Nephron (organoid): ENCODE data around the gene LANCL2.
"Not testable (repeated sequence)": the region's sequence is repeated elsewhere in the genome, so short reads cannot be mapped to it uniquely, and the experiment has no call there.

Experiments used
- H3K27ac Mint-ChIP-seq, 3 experiments: 2 replicates each; pipeline ENCODE4 v1.8.0; 2020; ENCODE audit warnings: mixed read lengths in 3 of 3, mild to moderate bottlenecking in 2 of 3, moderate library complexity in 1 of 3
- H3K27me3 Mint-ChIP-seq: 2 replicates; pipeline ENCODE4 v1.8.0; 2021; ENCODE audit warnings: low read depth, mild to moderate bottlenecking, moderate library complexity, mixed read lengths
- H3K36me3 Mint-ChIP-seq: 2 replicates; pipeline ENCODE4 v1.8.0; 2020; ENCODE audit warnings: low read depth, mixed read lengths
- H3K4me1 Mint-ChIP-seq: 2 replicates; pipeline ENCODE4 v1.8.0; 2020; ENCODE audit warnings: mixed read lengths
- H3K4me3 Mint-ChIP-seq, 3 experiments: 2 replicates each; pipeline ENCODE4 v1.8.0; 2020; ENCODE audit warnings: mild to moderate bottlenecking in 3 of 3, mixed read lengths in 3 of 3, moderate library complexity in 2 of 3
- H3K9me3 Mint-ChIP-seq: 2 replicates; pipeline ENCODE4 v1.8.0; 2020; ENCODE audit warnings: mixed read lengths
- TF ChIP-seq, protein P1 (sequence below), 3 experiments: fragments of 200-600 bp; sonication (generic); IDR thresholded peaks; one replicate each; pipeline ENCODE4 v1.5.0; 2021; ENCODE audit warnings: antibody characterized with exemption in 3 of 3; ENCODE audit not compliant: unreplicated experiment in 3 of 3

LANCL2 gene

DNA sequence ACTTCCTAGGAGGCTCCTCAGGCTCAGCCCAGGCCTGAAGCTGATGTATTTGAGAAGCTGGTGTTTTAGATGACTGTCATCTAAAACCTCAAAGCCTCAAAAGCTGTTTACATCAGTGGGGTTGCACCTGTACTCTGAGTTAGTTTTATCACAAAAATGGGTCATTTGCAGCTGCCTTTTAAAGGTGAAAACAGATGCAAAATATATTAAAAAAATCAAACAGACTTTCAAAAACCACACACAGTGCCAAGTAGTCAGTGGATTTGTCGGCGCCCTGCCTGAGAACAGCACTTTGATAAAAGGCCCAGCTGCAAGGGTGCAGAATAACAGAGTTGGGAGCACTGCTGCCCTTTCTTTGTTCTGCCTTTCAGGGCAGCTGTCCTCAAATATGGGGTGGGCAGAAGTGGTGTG lies 104.1 kb downstream of the LANCL2 start:
- Mint-ChIP-seq H3K27ac (no peak overlapping the region), H3K4me1 (peaks cover 17% of the 10 kb centered on the region), H3K9me3 (peaks cover 13% of the 10 kb centered on the region), H3K27me3 (no peaks in the 10 kb centered on the region), H3K4me3 (no peak overlapping the region), H3K36me3 (peaks cover 55% of the 10 kb centered on the region)
- TF ChIP-seq, protein P1, sequence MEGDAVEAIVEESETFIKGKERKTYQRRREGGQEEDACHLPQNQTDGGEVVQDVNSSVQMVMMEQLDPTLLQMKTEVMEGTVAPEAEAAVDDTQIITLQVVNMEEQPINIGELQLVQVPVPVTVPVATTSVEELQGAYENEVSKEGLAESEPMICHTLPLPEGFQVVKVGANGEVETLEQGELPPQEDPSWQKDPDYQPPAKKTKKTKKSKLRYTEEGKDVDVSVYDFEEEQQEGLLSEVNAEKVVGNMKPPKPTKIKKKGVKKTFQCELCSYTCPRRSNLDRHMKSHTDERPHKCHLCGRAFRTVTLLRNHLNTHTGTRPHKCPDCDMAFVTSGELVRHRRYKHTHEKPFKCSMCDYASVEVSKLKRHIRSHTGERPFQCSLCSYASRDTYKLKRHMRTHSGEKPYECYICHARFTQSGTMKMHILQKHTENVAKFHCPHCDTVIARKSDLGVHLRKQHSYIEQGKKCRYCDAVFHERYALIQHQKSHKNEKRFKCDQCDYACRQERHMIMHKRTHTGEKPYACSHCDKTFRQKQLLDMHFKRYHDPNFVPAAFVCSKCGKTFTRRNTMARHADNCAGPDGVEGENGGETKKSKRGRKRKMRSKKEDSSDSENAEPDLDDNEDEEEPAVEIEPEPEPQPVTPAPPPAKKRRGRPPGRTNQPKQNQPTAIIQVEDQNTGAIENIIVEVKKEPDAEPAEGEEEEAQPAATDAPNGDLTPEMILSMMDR (IDR thresholded peaks at IDR 0.05; ENCODE audit: unreplicated experiment in 3 of 3), result no peak

DNA sequence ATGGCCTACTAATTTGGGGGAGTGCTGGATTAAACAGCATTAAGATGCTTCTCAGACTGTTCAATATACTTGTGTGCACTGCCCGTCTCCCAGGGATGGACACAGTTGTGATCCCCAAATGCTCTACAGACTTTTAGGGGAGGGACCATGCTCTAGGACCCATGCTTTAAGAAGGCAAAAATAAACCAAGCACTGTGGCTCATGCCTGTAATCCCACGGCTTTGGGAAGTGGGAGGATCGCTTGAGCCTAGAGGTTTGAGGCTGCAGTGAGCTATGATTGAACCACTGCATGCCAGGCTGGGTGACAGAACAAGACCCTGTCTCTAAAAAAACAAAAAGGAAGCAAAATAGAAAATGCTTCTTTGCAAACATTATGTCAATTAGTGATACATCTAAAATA lies 104.6 kb downstream of the LANCL2 start:
- Mint-ChIP-seq H3K27ac (no peak overlapping the region), H3K9me3 (peaks cover 12% of the 10 kb centered on the region), H3K27me3 (no peaks in the 10 kb centered on the region), H3K4me3 (no peak overlapping the region), H3K4me1 (peaks cover 17% of the 10 kb centered on the region), H3K36me3 (peaks cover 51% of the 10 kb centered on the region)
- TF ChIP-seq, protein P1 (IDR thresholded peaks at IDR 0.05; ENCODE audit: unreplicated experiment in 3 of 3), result no peak

DNA sequence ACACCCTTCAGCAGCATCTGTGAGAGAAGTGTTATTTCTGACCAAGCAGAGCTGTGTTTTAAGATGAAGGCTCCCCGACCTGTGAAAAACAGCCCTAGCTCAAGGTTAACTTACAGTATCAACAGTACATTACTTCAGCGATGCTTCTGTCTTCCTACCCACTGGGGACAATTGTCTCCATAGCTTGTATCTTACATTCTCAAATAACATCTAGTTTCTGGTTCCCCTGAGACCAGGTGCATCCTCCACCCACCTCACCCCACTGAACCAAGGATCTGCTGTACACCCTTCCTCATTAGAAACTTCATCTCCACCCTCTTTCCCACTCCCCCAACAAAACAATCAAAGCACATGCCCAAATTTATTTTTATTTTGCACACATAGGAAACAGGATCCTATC lies 105.1 kb downstream of the LANCL2 start:
- peaks cover 46% of the 10 kb centered on the region for H3K36me3 Mint-ChIP-seq
- peak overlapping the region in 1 of 3 experiments; percentile 66 for H3K27ac Mint-ChIP-seq
- H3K4me1 Mint-ChIP-seq, result peaks cover 17% of the 10 kb centered on the region
- H3K9me3 Mint-ChIP-seq, result peaks cover 8% of the 10 kb centered on the region
- H3K4me3 Mint-ChIP-seq, result no peak overlapping the region
- TF ChIP-seq, protein P1 (IDR thresholded peaks at IDR 0.05; ENCODE audit: unreplicated experiment in 3 of 3), result no peak
- H3K27me3 Mint-ChIP-seq, result no peaks in the 10 kb centered on the region

DNA sequence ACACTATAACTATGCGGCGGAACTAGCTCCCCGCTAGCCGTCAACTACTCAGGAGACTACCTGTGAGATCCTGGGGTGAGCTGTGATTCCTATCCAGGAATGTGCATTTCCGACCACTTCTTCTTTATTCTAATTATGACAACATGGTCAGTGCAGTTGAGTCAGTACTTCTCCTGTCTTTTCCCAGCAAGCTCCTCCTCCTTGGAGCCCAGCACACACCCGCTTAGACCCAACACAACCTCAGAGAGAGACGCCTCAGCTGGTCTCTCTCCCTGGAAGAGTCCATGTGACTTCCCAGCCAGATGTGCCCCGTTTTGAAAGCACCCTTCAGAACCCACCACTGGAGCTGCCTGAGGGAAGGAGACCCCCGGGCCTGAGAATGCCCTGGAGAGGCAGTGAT lies 106.5 kb downstream of the LANCL2 start:
- not testable (repeated sequence) for H3K27me3 Mint-ChIP-seq, H3K27ac Mint-ChIP-seq, H3K9me3 Mint-ChIP-seq, H3K4me3 Mint-ChIP-seq
- peaks cover 35% of the 10 kb centered on the region for H3K36me3 Mint-ChIP-seq
- peaks cover 17% of the 10 kb centered on the region for H3K4me1 Mint-ChIP-seq

DNA sequence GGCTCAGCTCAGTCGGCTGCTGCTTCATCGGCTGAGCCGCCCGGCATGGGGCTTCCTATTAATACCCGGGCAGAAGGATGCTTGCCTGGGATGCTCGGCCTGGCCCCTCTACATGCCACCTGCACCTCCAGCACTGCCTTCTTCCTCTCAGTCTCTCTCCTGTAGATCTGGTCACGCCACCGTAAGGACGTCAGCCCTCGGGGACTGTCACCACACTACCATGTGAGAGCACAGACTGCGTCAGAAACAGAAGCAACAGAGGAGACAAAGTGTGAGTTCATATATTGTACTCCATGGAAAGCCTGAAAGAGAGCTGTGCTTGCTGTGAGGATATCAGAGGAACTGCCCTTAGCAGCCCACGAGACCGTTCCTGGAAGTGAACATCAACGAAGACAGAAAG lies 107.3 kb downstream of the LANCL2 start:
- H3K4me1 Mint-ChIP-seq, result peaks cover 17% of the 10 kb centered on the region
- H3K36me3 Mint-ChIP-seq, result peaks cover 27% of the 10 kb centered on the region
- H3K27ac Mint-ChIP-seq, H3K27me3 Mint-ChIP-seq, H3K4me3 Mint-ChIP-seq, H3K9me3 Mint-ChIP-seq: not testable (repeated sequence)

DNA sequence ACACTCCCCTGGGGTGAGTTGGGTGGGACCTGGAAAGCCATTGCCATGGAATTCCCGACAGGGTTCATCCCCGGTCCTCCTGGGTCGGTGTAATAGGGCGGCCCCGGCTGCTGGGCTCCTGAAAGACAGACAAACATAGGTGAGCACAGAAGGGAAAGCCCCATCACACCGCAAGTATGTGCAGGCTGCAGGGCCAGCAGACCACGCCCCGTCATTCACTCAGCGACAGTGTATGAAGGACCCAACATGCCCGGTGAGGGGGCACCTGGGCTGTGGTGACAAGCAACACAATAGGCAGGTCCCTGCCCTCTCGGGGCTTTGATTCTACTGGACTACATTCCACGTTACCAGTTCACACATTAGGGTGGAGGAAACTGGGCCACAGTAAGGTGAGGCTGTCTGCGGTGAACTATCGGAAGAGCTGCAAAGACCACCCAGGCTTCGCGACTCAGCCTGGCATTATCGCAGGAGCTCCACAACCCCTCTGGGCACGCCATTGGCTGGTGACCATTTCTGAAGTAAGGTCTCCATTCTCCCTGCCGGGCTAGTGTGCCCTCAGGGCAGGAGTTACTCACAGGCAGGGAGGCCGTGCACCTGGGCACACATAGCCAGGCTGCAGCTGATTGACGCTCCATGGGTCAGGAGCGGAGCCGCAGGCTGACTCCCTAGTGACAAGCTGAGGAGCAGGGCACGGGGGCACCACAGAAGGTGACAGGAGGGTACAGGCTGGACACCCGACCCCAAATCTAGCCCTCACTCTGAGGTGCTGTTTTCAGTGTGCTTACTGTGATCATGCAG lies 108.0 kb downstream of the LANCL2 start:
- no peaks in the 10 kb centered on the region for H3K9me3 Mint-ChIP-seq
- TF ChIP-seq, protein P1 (IDR thresholded peaks at IDR 0.05; ENCODE audit: unreplicated experiment in 3 of 3), result no peak
- H3K27me3 Mint-ChIP-seq, result no peaks in the 10 kb centered on the region
- no peak overlapping the region for H3K4me3 Mint-ChIP-seq
- H3K36me3 Mint-ChIP-seq, result peaks cover 21% of the 10 kb centered on the region
- peaks cover 23% of the 10 kb centered on the region for H3K4me1 Mint-ChIP-seq
- H3K27ac Mint-ChIP-seq, result no peak overlapping the region

DNA sequence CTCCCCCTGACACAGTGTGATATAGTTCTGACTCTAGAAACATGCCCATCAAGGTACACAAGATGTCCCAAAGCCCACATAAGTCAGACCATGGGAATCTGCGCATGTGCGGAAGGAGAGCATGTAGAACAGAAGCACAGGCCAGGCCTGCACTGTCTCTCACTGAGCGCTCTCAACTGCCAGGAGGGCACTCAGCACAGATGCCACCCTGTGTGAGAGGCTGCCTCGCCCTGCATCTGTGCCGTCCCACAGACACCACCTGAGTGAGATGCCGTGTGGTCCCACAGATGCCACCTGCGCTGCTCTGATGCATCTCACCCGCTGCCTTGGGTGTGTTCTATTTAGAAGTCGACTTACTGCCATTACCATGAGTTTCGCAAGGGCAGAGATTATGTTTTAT lies 108.8 kb downstream of the LANCL2 start:
- peaks cover 14% of the 10 kb centered on the region for H3K36me3 Mint-ChIP-seq
- H3K27me3 Mint-ChIP-seq, result no peaks in the 10 kb centered on the region
- H3K4me3 Mint-ChIP-seq, result no peak overlapping the region
- no peak overlapping the region for H3K27ac Mint-ChIP-seq
- TF ChIP-seq, protein P1 (IDR thresholded peaks at IDR 0.05; ENCODE audit: unreplicated experiment in 3 of 3), result no peak
- H3K4me1 Mint-ChIP-seq, result peaks cover 21% of the 10 kb centered on the region
- no peaks in the 10 kb centered on the region for H3K9me3 Mint-ChIP-seq
